ENCODE results near the gene MORC4.
"Not testable (repeated sequence)": the region's sequence is repeated elsewhere in the genome, so short reads cannot be mapped to it uniquely, and the experiment has no call there.

MORC4 gene

GRCh38 chrX:106973433-106974149 is 26.4 kb downstream of the MORC4 start:
- Histone ChIP-seq H3K9me2 (replicated peaks; ENCODE audit: control insufficient read depth, low read length) (no peaks in the 10 kb centered on the region), H3K36me3 (ENCODE audit: control insufficient read depth, low read length) (no peaks in the 10 kb centered on the region), H3K4me3 (ENCODE audit: low read length) (no peak overlapping the region), H3K9me3 (ENCODE audit: control insufficient read depth, insufficient read depth, low read length) (no peaks in the 10 kb centered on the region), H3K4me1 (ENCODE audit: control insufficient read depth, low read length) (no peaks in the 10 kb centered on the region), H3F3A (ENCODE audit: control insufficient read depth, insufficient read depth) (no peaks in the 10 kb centered on the region), H4K20me1 (ENCODE audit: control insufficient read depth, insufficient read depth, low read depth, low read length) (no peaks in the 10 kb centered on the region), H3K27me3 (ENCODE audit: control insufficient read depth, low read length) (no peaks in the 10 kb centered on the region), H3K4me2 (ENCODE audit: low read length) (no peak overlapping the region), H3K27ac (ENCODE audit: low read depth, low read length) (no peak overlapping the region), H3K79me2 (ENCODE audit: control insufficient read depth, low read length) (no peaks in the 10 kb centered on the region)
- TF ChIP-seq EZH2phosphoT487 (IDR thresholded peaks at IDR 0.05; ENCODE audit: borderline replicate concordance, low read length) (no peak), CTCF (IDR thresholded peaks at IDR 0.05; ENCODE audit: low read depth, low read length, poor library complexity, severe bottlenecking) (no peak)

GRCh38 chrX:106972896-106973295 is 27.1 kb downstream of the MORC4 start:
- H3K4me2 ChIP-seq (ENCODE audit: low read length) = no peak overlapping the region
- H3K27me3 ChIP-seq (ENCODE audit: control insufficient read depth, low read length) = no peaks in the 10 kb centered on the region
- H3K4me3 ChIP-seq (ENCODE audit: low read length) = no peak overlapping the region
- H3K36me3 ChIP-seq (ENCODE audit: control insufficient read depth, low read length) = no peaks in the 10 kb centered on the region
- H3K9me3 ChIP-seq (ENCODE audit: control insufficient read depth, insufficient read depth, low read length) = no peaks in the 10 kb centered on the region
- no peaks in the 10 kb centered on the region for H4K20me1 ChIP-seq (ENCODE audit: control insufficient read depth, insufficient read depth, low read depth, low read length)
- H3F3A ChIP-seq (ENCODE audit: control insufficient read depth, insufficient read depth) = no peaks in the 10 kb centered on the region
- no peaks in the 10 kb centered on the region for H3K9me2 ChIP-seq (replicated peaks; ENCODE audit: control insufficient read depth, low read length)
- H3K79me2 ChIP-seq (ENCODE audit: control insufficient read depth, low read length) = no peaks in the 10 kb centered on the region
- no peak overlapping the region for H3K27ac ChIP-seq (ENCODE audit: low read depth, low read length)
- no peaks in the 10 kb centered on the region for H3K4me1 ChIP-seq (ENCODE audit: control insufficient read depth, low read length)
- TF ChIP-seq CTCF (IDR thresholded peaks at IDR 0.05; ENCODE audit: low read depth, low read length, poor library complexity, severe bottlenecking) (no peak), EZH2phosphoT487 (IDR thresholded peaks at IDR 0.05; ENCODE audit: borderline replicate concordance, low read length) (no peak)

GRCh38 chrX:106966547-106966946 is 33.5 kb downstream of the MORC4 start:
- not testable (repeated sequence) for H4K20me1 ChIP-seq (ENCODE audit: control insufficient read depth, insufficient read depth, low read depth, low read length); H3K4me2 ChIP-seq (ENCODE audit: low read length); H3K9me3 ChIP-seq (ENCODE audit: control insufficient read depth, insufficient read depth, low read length); H3F3A ChIP-seq (ENCODE audit: control insufficient read depth, insufficient read depth); H3K36me3 ChIP-seq (ENCODE audit: control insufficient read depth, low read length); H3K79me2 ChIP-seq (ENCODE audit: control insufficient read depth, low read length); H3K27me3 ChIP-seq (ENCODE audit: control insufficient read depth, low read length); H3K4me1 ChIP-seq (ENCODE audit: control insufficient read depth, low read length); H3K27ac ChIP-seq (ENCODE audit: low read depth, low read length); H3K4me3 ChIP-seq (ENCODE audit: low read length); H3K9me2 ChIP-seq (replicated peaks; ENCODE audit: control insufficient read depth, low read length)

GRCh38 chrX:106964290-106964689 is 35.7 kb downstream of the MORC4 start:
- TF ChIP-seq EZH2phosphoT487 (IDR thresholded peaks at IDR 0.05; ENCODE audit: borderline replicate concordance, low read length) = no peak
- no peak for TF ChIP-seq CTCF (IDR thresholded peaks at IDR 0.05; ENCODE audit: low read depth, low read length, poor library complexity, severe bottlenecking)

More at GRCh38 chrX:106964290-106964689, 35.7 kb downstream of the MORC4 start:
- no peaks in the 10 kb centered on the region for H3K4me1 ChIP-seq (ENCODE audit: control insufficient read depth, low read length)
- no peak overlapping the region for H3K4me2 ChIP-seq (ENCODE audit: low read length)
- H4K20me1 ChIP-seq (ENCODE audit: control insufficient read depth, insufficient read depth, low read depth, low read length) = no peaks in the 10 kb centered on the region
- no peaks in the 10 kb centered on the region for H3K27me3 ChIP-seq (ENCODE audit: control insufficient read depth, low read length)
- H3K4me3 ChIP-seq (ENCODE audit: low read length) = no peak overlapping the region
- no peaks in the 10 kb centered on the region for H3K79me2 ChIP-seq (ENCODE audit: control insufficient read depth, low read length)
- H3K36me3 ChIP-seq (ENCODE audit: control insufficient read depth, low read length) = no peaks in the 10 kb centered on the region
- H3K9me3 ChIP-seq (ENCODE audit: control insufficient read depth, insufficient read depth, low read length) = no peaks in the 10 kb centered on the region
- no peak overlapping the region for H3K27ac ChIP-seq (ENCODE audit: low read depth, low read length)
- H3F3A ChIP-seq (ENCODE audit: control insufficient read depth, insufficient read depth) = no peaks in the 10 kb centered on the region
- H3K9me2 ChIP-seq (replicated peaks; ENCODE audit: control insufficient read depth, low read length) = no peaks in the 10 kb centered on the region

Measured in DOHH2 (cell line).